AG09309 (cell line): Measurements from ENCODE around the gene ESRRG.

ENCODE experiments used
- DNase-seq: peaks from one replicate; pipeline ENCODE4 v3.0.0-alpha.2; 2010; ENCODE audit warnings: low read depth
- H3K4me3 ChIP-seq: 2 replicates; pipeline ENCODE4 v1.5.1; 2011; ENCODE audit warnings: mild to moderate bottlenecking, low read depth, low read length, moderate library complexity; ENCODE audit not compliant: control insufficient read depth
- TF ChIP-seq, protein P1 (sequence below): IDR thresholded peaks from 2 replicates; pipeline ENCODE4 v1.5.1; 2011; ENCODE audit warnings: mild to moderate bottlenecking, low read depth, low read length, inconsistent platforms; ENCODE audit not compliant: insufficient read depth, control insufficient read depth; ENCODE audit errors: missing control alignments

ESRRG gene

DNA sequence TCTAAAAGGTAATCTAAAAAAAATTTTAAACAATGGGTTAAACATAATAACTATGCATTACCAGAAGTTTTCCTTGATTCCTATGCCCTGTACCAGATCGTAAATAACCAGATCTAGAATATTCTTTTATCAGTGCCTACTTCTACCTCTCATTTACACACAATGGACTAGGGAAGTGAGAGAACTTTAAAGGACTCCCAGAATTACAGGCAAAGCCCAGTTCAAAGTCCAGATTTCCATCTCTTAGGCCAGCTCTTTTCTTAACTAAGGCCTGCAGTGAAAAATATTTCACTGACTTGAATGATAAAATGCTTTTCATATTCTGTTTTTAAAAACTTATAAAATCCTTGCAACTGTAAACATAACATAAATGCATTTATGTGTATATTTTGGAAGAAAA is 32.6 kb downstream of the ESRRG start:
- H3K4me3 ChIP-seq = no peak overlapping the region
- DNase-seq = no peak
- TF ChIP-seq, protein P1, sequence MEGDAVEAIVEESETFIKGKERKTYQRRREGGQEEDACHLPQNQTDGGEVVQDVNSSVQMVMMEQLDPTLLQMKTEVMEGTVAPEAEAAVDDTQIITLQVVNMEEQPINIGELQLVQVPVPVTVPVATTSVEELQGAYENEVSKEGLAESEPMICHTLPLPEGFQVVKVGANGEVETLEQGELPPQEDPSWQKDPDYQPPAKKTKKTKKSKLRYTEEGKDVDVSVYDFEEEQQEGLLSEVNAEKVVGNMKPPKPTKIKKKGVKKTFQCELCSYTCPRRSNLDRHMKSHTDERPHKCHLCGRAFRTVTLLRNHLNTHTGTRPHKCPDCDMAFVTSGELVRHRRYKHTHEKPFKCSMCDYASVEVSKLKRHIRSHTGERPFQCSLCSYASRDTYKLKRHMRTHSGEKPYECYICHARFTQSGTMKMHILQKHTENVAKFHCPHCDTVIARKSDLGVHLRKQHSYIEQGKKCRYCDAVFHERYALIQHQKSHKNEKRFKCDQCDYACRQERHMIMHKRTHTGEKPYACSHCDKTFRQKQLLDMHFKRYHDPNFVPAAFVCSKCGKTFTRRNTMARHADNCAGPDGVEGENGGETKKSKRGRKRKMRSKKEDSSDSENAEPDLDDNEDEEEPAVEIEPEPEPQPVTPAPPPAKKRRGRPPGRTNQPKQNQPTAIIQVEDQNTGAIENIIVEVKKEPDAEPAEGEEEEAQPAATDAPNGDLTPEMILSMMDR = no peak

DNA sequence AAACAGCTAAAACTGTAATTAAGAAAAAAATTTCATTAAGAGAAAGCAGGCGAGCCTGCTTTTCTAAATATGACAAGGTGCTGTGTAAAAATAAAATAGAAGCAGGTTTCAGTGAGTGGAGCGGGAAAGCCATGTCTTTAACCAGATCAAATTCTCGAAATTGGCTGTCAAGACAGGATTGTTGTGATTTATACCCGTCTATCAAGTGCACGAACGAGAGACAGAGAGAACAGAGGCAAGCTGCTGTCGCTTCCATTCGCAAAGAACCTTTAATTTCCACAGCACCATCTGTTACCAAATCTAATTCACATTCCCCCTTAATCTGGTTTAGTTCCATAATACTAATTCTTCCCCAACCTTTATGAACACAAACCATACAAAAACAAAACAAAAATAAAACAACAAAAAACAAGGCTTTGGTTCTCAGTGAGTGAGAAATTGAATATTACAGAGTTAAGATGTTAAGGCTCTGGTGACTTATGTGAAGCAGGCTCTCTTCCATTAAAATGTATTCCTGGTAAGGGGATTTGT is 35.0 kb downstream of the ESRRG start:
- TF ChIP-seq, protein P1 = no peak
- no peak overlapping the region for H3K4me3 ChIP-seq
- no peak for DNase-seq

DNA sequence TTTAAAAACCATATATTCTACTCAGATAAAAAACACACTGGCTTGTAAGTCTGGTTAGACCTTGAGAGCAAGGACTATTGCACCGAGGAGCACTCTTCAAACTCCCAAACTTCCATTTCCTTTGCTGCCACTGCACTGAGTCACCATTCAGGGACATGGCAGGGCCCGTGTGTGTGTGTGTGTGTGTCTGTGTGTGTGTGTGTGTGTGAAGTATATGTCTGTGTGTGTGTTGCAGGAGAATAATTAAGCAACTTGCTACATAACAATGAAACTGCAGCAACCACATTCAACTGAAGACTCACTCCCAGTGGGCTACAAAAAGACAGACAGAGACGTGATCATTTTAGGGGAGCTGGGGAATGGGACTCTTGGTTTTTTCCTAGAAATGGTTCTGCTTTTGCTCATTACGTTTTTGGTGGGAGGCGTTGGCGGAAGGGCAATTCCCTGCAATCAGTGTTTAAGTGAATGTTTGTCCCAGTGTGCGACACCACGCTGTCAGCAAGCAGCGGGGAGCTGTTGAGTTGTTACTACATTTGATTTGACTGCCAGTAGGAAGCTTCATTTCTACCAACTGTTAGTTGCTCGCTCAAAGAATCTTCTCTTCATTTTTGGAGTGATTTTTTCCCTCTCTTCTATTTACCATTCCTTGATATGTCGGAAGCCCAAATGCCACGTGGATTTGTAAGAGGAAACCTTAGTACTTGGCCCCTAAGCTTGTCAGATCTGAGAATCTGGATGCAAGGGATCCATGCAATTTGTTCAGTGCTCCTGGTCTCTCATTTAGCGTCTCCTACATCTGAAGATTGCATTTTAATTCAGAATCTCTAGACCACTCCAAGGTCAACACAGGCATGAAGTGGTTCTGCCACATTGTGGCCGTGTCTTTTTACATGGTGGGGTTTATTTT is 36.1 kb downstream of the ESRRG start:
- DNase-seq = no peak
- no peak overlapping the region for H3K4me3 ChIP-seq
- TF ChIP-seq, protein P1 = no peak

DNA sequence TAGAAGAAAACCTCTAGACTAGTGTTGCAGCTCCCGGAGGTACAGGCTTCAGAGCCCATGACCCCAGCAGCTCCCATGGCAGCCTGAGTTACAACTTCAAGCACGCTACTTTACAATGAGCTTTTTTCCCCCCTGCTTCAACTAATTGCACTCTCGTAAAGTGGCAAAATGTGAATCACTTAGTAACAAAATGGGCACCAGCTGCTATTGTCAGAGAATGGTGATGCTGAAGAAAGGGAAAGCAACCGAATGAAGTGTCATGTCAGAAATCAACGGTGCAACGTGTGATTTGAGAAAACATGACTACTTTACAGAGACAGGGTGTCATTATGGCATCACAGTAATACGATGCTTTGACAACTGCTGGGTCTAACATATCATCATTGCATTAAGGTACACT is 40.5 kb downstream of the ESRRG start:
- TF ChIP-seq, protein P1 = no peak
- no peak overlapping the region for H3K4me3 ChIP-seq
- no peak for DNase-seq

DNA sequence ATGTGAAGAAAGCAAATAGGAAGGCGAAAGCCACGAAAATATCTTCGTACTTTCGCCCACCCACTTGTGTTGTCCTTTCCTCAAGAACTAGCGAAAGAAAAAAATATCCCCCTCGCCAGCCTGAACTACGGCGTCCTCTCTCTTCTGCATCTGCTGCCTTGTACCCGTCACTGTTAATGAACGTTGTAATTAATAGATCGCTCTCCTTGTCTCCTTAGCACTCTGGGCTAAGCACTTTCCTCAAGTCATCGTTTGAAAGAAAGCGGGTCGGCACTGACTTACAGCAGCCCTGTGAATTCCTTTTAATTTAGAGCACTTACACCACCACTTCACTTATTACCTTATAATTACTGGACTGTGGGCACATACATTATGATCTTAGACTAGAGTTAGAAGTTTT is 44.1 kb downstream of the ESRRG start:
- no peak overlapping the region for H3K4me3 ChIP-seq
- TF ChIP-seq, protein P1 = no peak
- DNase-seq = no peak

DNA sequence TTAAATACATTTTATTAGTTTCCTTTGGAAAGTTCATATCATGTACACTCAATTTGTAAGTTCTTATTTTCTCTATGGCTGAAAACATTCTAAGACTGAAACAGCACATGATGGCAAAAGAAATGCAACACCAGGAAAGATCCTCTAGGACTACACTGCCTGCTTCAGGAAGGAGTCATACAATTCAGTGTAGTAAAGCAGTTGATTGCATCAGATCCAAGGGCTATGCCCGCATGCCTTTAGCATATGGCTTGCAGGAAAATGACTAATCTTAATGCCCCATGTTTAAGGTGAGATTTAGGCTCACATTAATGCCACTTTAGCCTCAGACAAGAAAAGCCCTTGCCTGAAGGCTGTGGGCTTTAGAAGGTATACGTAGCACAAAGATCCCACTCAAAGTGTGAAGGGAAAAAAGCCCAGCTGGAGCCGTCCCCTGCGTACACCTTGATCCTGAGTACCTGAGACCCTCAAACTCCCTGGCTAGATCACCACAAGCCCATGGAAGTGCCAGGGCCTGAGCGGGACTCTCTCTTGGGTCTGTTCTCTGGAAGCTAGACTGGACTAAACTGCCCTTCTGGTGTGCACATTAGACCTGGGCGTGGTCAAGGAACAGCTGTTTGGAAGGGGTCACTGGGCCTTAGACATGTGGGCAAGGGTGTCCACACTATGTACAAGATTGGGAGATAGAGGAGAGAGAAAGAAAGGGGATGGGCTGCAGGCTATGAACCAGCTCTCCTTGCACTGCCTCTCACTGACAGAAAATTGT is 52.9 kb downstream of the ESRRG start:
- DNase-seq = no peak
- no peak overlapping the region for H3K4me3 ChIP-seq
- TF ChIP-seq, protein P1 = no peak
